GM12874 (cell line): Measurements from ENCODE around the gene SLC39A10.

ENCODE experiments used
- CTCF ChIP-seq: IDR thresholded peaks from 2 replicates; pipeline ENCODE4 v1.5.1; 2011; ENCODE audit warnings: low read depth, mild to moderate bottlenecking, control low read depth, low read length, moderate library complexity; ENCODE audit not compliant: insufficient read depth

The SLC39A10 gene

GRCh38 chr2:195659114-195659513, 2.1 kb downstream of the SLC39A10 start:
- no peak for TF ChIP-seq CTCF

GRCh38 chr2:195659982-195660890, 3.2 kb downstream of the SLC39A10 start:
- TF ChIP-seq CTCF = peak; percentile 54; the same call in 1 of the 2 replicates

- no peak for TF ChIP-seq CTCF
These were observed 5.1 kb downstream of the SLC39A10 start for GRCh38 chr2:195662138-195662537.

GRCh38 chr2:195663007-195663406, 6.0 kb downstream of the SLC39A10 start:
- no peak for TF ChIP-seq CTCF

- TF ChIP-seq CTCF = no peak
These were observed 7.5 kb downstream of the SLC39A10 start for GRCh38 chr2:195664528-195664927.

- no peak for TF ChIP-seq CTCF
These were observed 9.2 kb downstream of the SLC39A10 start for GRCh38 chr2:195666113-195666712.

- TF ChIP-seq CTCF = no peak
These were observed 10.9 kb downstream of the SLC39A10 start for GRCh38 chr2:195667974-195668373.
